GM23338 (cell line): Measurements from ENCODE around the gene KIF3B. TPM values are rescaled to one million over a fixed set of nuclear protein-coding genes. Genes with fewer than 3 reads are reported as not detected.

Experiments used
- ATAC-seq: fragments of 200-7000 bp; cut with Tn5 transposase; 3 replicates; pipeline ENCODE4 v1.9.1; 2020
- DNase-seq: peaks from one replicate; pipeline ENCODE4 v3.0.0-alpha.2; 2015; ENCODE audit warnings: low spot score
- H2AFZ ChIP-seq: fragments of 200-600 bp; sonication (generic); 2 replicates; pipeline ENCODE4 v1.8.0; 2016; ENCODE audit warnings: antibody characterized with exemption, mild to moderate bottlenecking, moderate library complexity
- H3F3A ChIP-seq: fragments of 200-600 bp; sonication (generic); replicated peaks from 2 replicates; pipeline ENCODE4 v1.8.0; 2017; ENCODE audit warnings: antibody characterized with exemption, mixed run types, low read depth
- H3K27ac ChIP-seq: fragments of 200-600 bp; sonication (generic); 2 replicates; pipeline ENCODE4 v1.6.1; 2016; ENCODE audit warnings: low read depth
- H3K27me3 ChIP-seq: fragments of 200-600 bp; sonication (generic); 2 replicates; pipeline ENCODE4 v1.8.0; 2016; ENCODE audit warnings: mild to moderate bottlenecking, mixed run types, moderate library complexity; ENCODE audit not compliant: insufficient read depth
- H3K36me3 ChIP-seq: fragments of 200-600 bp; sonication (generic); 2 replicates; pipeline ENCODE4 v1.8.0; 2016; ENCODE audit warnings: mild to moderate bottlenecking; ENCODE audit not compliant: insufficient read depth
- H3K4me1 ChIP-seq: fragments of 200-600 bp; sonication (generic); 2 replicates; pipeline ENCODE4 v1.8.0; 2016; ENCODE audit warnings: mild to moderate bottlenecking, moderate library complexity; ENCODE audit not compliant: insufficient read depth
- H3K4me2 ChIP-seq: fragments of 200-600 bp; sonication (generic); 2 replicates; pipeline ENCODE4 v1.7.1; 2017; ENCODE audit warnings: mixed run types
- H3K4me3 ChIP-seq: fragments of 200-600 bp; sonication (generic); 2 replicates; pipeline ENCODE4 v1.6.1; 2016; ENCODE audit warnings: mixed run types
- H3K79me2 ChIP-seq: fragments of 200-600 bp; sonication (generic); replicated peaks from 2 replicates; pipeline ENCODE4 v1.8.0; 2017; ENCODE audit warnings: mild to moderate bottlenecking; ENCODE audit not compliant: insufficient read depth
- H3K9me2 ChIP-seq: fragments of 200-600 bp; sonication (generic); 2 replicates; pipeline ENCODE4 v1.8.0; 2017; ENCODE audit not compliant: insufficient read depth
- H4K20me1 ChIP-seq: fragments of 200-600 bp; sonication (generic); replicated peaks from 2 replicates; pipeline ENCODE4 v1.8.0; 2017; ENCODE audit warnings: mild to moderate bottlenecking; ENCODE audit not compliant: insufficient read depth
- H3K27ac Mint-ChIP-seq: 2 replicates; pipeline ENCODE4 v1.8.0; 2020; ENCODE audit warnings: inconsistent platforms, mild to moderate bottlenecking, moderate library complexity, mixed read lengths
- H3K27me3 Mint-ChIP-seq: 3 replicates; pipeline ENCODE4 v1.8.0; 2022; ENCODE audit warnings: low read depth, mild to moderate bottlenecking, moderate library complexity, mixed read lengths, inconsistent platforms; ENCODE audit not compliant: insufficient read depth, poor library complexity
- H3K36me3 Mint-ChIP-seq: 3 replicates; pipeline ENCODE4 v1.8.0; 2021; ENCODE audit warnings: low read depth, mild to moderate bottlenecking, inconsistent platforms, moderate library complexity, mixed read lengths
- H3K4me1 Mint-ChIP-seq: 3 replicates; pipeline ENCODE4 v1.8.0; 2020; ENCODE audit warnings: mild to moderate bottlenecking, inconsistent platforms, mixed read lengths
- H3K4me3 Mint-ChIP-seq: 3 replicates; pipeline ENCODE4 v1.8.0; 2021; ENCODE audit warnings: moderate library complexity, mild to moderate bottlenecking, inconsistent platforms, mixed read lengths
- H3K9me3 Mint-ChIP-seq: 3 replicates; pipeline ENCODE4 v1.8.0; 2020; ENCODE audit warnings: moderate library complexity, mild to moderate bottlenecking, inconsistent platforms, mixed read lengths
- CREB1 ChIP-seq: fragments of 250-450 bp; sonication (Bioruptor Pico); IDR thresholded peaks from 2 replicates; pipeline ENCODE4 v1.5.0; 2020; ENCODE audit warnings: low read depth, mild to moderate bottlenecking, moderate library complexity
- CTCF ChIP-seq, 2 experiments: fragments of 200-600 bp in 1 of 2; sonication (generic) in 1 of 2; conservative IDR thresholded peaks; 2 replicates each; pipeline versions ENCODE4 v1.5.1 to v1.6.1; 2016 to 2017; ENCODE audit warnings: antibody characterized with exemption in 2 of 2, low read depth in 2 of 2, mild to moderate bottlenecking in 2 of 2, moderate library complexity in 1 of 2
- EZH2 ChIP-seq: fragments of 200-600 bp; sonication (generic); IDR thresholded peaks from one replicate; pipeline ENCODE4 v1.8.0; 2017; ENCODE audit warnings: antibody characterized with exemption, mild to moderate bottlenecking, low read depth; ENCODE audit not compliant: unreplicated experiment
- EZH2phosphoT487 ChIP-seq: fragments of 200-600 bp; sonication (generic); IDR thresholded peaks from one replicate; pipeline ENCODE4 v1.8.1; 2018; ENCODE audit warnings: antibody characterized with exemption; ENCODE audit not compliant: unreplicated experiment
- JUNB ChIP-seq: IDR thresholded peaks from one replicate; pipeline ENCODE4 v1.6.1; 2016; ENCODE audit warnings: antibody characterized with exemption; ENCODE audit not compliant: unreplicated experiment
- STAT1 ChIP-seq: IDR thresholded peaks from one replicate; pipeline ENCODE4 v1.6.1; 2016; ENCODE audit warnings: antibody characterized with exemption; ENCODE audit not compliant: unreplicated experiment
- ZNF114 ChIP-seq: fragments of 250-450 bp; sonication (Bioruptor Pico); IDR thresholded peaks from 2 replicates; pipeline ENCODE4 v1.5.0; 2020; ENCODE audit warnings: mild to moderate bottlenecking, moderate library complexity
- ZNF331 ChIP-seq: fragments of 250-450 bp; sonication (Bioruptor Pico); IDR thresholded peaks from 2 replicates; pipeline ENCODE4 v1.5.0; 2020; ENCODE audit warnings: low read depth, mild to moderate bottlenecking, moderate library complexity
- polyA plus RNA-seq: library from polyadenylated mRNA; unstranded; fragments of >200 nt; fragmentation: Nextera tagmentation; extraction: Ambion mirVana; gene quantifications from 2 replicates; pipeline ENCODE4 v1.2.1, GENCODE V29; 2016
- total RNA-seq: library from RNA; depleted of rRNA; stranded (reverse); fragments of >200 nt; shearing (Covaris generic); gene quantifications from 2 replicates; pipeline ENCODE4 v1.2.3, GENCODE V29; 2014
- TF ChIP-seq, protein P1 (sequence below): IDR thresholded peaks from 2 replicates; pipeline ENCODE4 v1.6.1; 2016; ENCODE audit warnings: antibody characterized with exemption

The KIF3B gene
- total and polyA plus RNA-seq, 2 experiments from 2014 or later = 6.1 to 22.8 TPM

DNA sequence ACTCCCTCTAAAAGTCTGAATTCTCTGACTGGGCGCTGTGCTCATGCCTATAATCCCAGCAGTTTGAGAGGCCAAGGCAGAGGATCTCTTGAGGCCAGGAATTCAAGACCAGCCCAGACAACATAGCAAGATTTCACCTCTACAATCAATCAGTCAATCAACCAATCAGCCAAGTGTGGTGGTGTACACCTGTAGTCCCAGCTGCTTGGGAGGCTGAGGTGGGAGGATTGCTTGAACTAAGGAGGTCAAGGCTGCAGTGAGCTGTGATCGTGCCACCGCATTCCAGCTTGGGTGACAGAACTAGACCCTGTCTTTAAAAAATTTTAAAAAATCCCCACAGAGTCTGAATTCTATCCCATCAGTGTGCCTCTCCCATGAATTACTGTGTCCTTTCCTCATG, 37.9 kb downstream of the KIF3B start:
- Histone ChIP-seq H3K36me3 (peaks cover 9% of the 10 kb centered on the region), H3K4me2 (no peak overlapping the region), H3K27me3 (no peaks in the 10 kb centered on the region), H2AFZ (no peak overlapping the region), H3K9me2 (no peaks in the 10 kb centered on the region), H3K4me1 (no peaks in the 10 kb centered on the region), H3K79me2 (no peaks in the 10 kb centered on the region), H3K4me3 (no peak overlapping the region), H3K27ac (no peak overlapping the region), H3F3A (no peaks in the 10 kb centered on the region; the same call in 1 of the 2 replicates), H4K20me1 (peaks cover 44% of the 10 kb centered on the region)
- no peaks in the 10 kb centered on the region for H3K27me3 Mint-ChIP-seq
- ATAC-seq = no peak
- H3K4me3 Mint-ChIP-seq = no peak overlapping the region
- H3K27ac Mint-ChIP-seq = no peak overlapping the region
- no peaks in the 10 kb centered on the region for H3K4me1 Mint-ChIP-seq
- TF ChIP-seq CREB1 (CRISPR knock-in tag) (no peak), JUNB (no peak), EZH2phosphoT487 (no peak), ZNF331 (CRISPR knock-in tag) (no peak)
- H3K9me3 Mint-ChIP-seq = no peaks in the 10 kb centered on the region
- H3K36me3 Mint-ChIP-seq = peaks cover 18% of the 10 kb centered on the region
- no peak for DNase-seq

GRCh38 chr20:32315891-32316290, 38.4 kb downstream of the KIF3B start:
- H3K79me2 ChIP-seq = no peaks in the 10 kb centered on the region
- Mint-ChIP-seq H3K4me1 (no peaks in the 10 kb centered on the region), H3K4me3 (no peak overlapping the region), H3K27ac (no peak overlapping the region), H3K27me3 (no peaks in the 10 kb centered on the region), H3K9me3 (no peaks in the 10 kb centered on the region), H3K36me3 (peaks cover 15% of the 10 kb centered on the region)
- H3F3A ChIP-seq = no peaks in the 10 kb centered on the region; the same call in 1 of the 2 replicates
- DNase-seq (no peak), ATAC-seq (no peak)
- H2AFZ ChIP-seq = no peak overlapping the region
- peaks cover 46% of the 10 kb centered on the region for H4K20me1 ChIP-seq
- H3K4me2 ChIP-seq = no peak overlapping the region
- H3K27ac ChIP-seq = no peak overlapping the region
- peaks cover 9% of the 10 kb centered on the region for H3K36me3 ChIP-seq
- no peaks in the 10 kb centered on the region for H3K27me3 ChIP-seq
- H3K9me2 ChIP-seq = no peaks in the 10 kb centered on the region
- no peak for TF ChIP-seq JUNB
- TF ChIP-seq EZH2 = no peak
- no peak overlapping the region for H3K4me3 ChIP-seq
- H3K4me1 ChIP-seq = no peaks in the 10 kb centered on the region

DNA sequence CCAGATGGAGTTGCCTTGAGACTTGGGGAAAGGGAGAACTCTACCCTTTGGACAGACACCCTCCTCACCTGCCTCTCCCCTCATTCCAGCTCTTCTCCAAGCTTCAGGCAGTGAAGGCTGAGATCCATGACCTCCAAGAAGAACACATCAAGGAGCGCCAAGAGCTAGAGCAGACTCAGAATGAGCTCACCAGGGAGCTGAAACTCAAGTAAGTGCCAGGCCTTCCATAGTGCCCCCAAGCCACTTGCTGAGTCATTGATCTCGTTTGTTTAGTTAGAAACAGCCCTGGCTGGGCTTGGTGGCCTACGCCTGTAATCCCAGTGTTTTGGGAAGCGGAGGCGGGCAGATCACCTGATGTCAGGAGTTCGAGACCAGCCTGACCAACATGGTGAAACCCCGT, 39.2 kb downstream of the KIF3B start:
- Histone ChIP-seq H3F3A (peaks cover 3% of the 10 kb centered on the region; the same call in 1 of the 2 replicates), H3K4me2 (no peak overlapping the region), H3K27me3 (no peaks in the 10 kb centered on the region), H3K4me3 (no peak overlapping the region), H3K4me1 (no peaks in the 10 kb centered on the region), H3K9me2 (no peaks in the 10 kb centered on the region), H3K79me2 (no peaks in the 10 kb centered on the region), H4K20me1 (peaks cover 46% of the 10 kb centered on the region), H3K36me3 (peaks cover 9% of the 10 kb centered on the region), H3K27ac (no peak overlapping the region), H2AFZ (no peak overlapping the region)
- H3K4me1 Mint-ChIP-seq = no peaks in the 10 kb centered on the region
- DNase-seq (no peak), ATAC-seq (no peak)
- no peaks in the 10 kb centered on the region for H3K27me3 Mint-ChIP-seq
- no peak overlapping the region for H3K4me3 Mint-ChIP-seq
- H3K27ac Mint-ChIP-seq = peak overlapping the region; percentile 58
- H3K36me3 Mint-ChIP-seq = peaks cover 13% of the 10 kb centered on the region
- H3K9me3 Mint-ChIP-seq = no peaks in the 10 kb centered on the region
- TF ChIP-seq CREB1 (CRISPR knock-in tag) (no peak), STAT1 (no peak), CTCF (conservative IDR thresholded peaks at IDR 0.05; ENCODE audit: low read depth in 2 of 2) (no peak), ZNF114 (CRISPR knock-in tag) (no peak)
- TF ChIP-seq, protein P1, sequence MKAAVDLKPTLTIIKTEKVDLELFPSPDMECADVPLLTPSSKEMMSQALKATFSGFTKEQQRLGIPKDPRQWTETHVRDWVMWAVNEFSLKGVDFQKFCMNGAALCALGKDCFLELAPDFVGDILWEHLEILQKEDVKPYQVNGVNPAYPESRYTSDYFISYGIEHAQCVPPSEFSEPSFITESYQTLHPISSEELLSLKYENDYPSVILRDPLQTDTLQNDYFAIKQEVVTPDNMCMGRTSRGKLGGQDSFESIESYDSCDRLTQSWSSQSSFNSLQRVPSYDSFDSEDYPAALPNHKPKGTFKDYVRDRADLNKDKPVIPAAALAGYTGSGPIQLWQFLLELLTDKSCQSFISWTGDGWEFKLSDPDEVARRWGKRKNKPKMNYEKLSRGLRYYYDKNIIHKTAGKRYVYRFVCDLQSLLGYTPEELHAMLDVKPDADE = no peak
